ENCODE measurements around the gene HIP1. TPM values are rescaled to one million over a fixed set of nuclear protein-coding genes. Genes with fewer than 3 reads are reported as not detected.

HIP1 gene
- total and polyA plus RNA-seq, 9 of the 15 experiments (the other 6 are each of a cell fraction or from before 2014, with no cell fraction given), result 2.4 to 13.7 (median 9.5) TPM

DNA sequence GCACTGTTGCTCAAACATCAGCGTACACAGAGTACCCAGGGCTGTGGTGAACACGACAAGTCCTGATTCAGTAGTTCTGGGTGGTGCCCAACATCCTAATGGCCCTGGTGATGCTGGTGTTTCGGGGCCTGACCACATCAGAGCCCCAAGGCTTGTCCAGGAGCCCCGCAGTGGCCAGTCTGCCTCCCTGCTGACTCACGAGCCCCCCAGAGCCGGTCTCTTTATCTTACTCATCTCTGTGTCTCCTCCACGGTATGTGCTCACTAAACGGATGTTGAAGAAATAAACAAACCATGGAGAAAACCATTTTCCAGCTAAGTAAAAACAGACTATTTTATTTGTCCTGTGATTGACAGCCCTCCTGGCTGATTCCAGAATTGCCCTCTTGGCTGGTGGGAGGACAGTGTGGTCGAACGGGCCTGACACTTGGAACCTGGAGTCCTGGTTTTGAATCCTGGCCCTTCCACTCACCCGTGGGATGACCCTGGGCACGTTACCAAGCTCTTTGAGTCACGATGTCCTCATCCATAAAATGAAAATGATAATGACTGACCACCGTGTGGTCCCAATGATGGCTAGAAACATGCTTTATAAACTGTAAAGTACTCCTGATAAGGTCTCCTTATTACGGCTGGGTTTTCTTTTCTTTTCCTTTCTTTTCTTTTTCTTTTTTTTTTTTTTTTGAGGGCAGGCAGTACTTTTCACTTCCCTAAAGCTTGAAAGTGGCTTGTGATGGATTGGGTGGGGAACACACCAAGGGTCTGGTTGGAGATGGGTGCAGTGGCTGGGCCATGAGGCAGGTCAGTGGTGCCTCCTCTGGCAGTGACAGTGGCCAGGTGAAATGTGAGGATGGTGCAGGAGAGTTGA lies 5.7 kb downstream of the HIP1 start (continued):
- TF ChIP-seq, protein P1, sequence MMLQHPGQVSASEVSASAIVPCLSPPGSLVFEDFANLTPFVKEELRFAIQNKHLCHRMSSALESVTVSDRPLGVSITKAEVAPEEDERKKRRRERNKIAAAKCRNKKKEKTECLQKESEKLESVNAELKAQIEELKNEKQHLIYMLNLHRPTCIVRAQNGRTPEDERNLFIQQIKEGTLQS (IDR thresholded peaks at IDR 0.05), result peak; percentile 64
- TF ChIP-seq, protein P1 (CRISPR knock-in tag; conservative IDR thresholded peaks at IDR 0.05), result no peak
- TF ChIP-seq, protein P2, sequence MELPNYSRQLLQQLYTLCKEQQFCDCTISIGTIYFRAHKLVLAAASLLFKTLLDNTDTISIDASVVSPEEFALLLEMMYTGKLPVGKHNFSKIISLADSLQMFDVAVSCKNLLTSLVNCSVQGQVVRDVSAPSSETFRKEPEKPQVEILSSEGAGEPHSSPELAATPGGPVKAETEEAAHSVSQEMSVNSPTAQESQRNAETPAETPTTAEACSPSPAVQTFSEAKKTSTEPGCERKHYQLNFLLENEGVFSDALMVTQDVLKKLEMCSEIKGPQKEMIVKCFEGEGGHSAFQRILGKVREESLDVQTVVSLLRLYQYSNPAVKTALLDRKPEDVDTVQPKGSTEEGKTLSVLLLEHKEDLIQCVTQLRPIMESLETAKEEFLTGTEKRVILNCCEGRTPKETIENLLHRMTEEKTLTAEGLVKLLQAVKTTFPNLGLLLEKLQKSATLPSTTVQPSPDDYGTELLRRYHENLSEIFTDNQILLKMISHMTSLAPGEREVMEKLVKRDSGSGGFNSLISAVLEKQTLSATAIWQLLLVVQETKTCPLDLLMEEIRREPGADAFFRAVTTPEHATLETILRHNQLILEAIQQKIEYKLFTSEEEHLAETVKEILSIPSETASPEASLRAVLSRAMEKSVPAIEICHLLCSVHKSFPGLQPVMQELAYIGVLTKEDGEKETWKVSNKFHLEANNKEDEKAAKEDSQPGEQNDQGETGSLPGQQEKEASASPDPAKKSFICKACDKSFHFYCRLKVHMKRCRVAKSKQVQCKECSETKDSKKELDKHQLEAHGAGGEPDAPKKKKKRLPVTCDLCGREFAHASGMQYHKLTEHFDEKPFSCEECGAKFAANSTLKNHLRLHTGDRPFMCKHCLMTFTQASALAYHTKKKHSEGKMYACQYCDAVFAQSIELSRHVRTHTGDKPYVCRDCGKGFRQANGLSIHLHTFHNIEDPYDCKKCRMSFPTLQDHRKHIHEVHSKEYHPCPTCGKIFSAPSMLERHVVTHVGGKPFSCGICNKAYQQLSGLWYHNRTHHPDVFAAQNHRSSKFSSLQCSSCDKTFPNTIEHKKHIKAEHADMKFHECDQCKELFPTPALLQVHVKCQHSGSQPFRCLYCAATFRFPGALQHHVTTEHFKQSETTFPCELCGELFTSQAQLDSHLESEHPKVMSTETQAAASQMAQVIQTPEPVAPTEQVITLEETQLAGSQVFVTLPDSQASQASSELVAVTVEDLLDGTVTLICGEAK (IDR thresholded peaks at IDR 0.05), result 0 out of 2 replicates have a peak, but pooled peaks have one; percentile 35
- TF ChIP-seq, protein P2 (CRISPR knock-in tag; IDR thresholded peaks at IDR 0.05), result no peak
- TF ChIP-seq, protein P3, sequence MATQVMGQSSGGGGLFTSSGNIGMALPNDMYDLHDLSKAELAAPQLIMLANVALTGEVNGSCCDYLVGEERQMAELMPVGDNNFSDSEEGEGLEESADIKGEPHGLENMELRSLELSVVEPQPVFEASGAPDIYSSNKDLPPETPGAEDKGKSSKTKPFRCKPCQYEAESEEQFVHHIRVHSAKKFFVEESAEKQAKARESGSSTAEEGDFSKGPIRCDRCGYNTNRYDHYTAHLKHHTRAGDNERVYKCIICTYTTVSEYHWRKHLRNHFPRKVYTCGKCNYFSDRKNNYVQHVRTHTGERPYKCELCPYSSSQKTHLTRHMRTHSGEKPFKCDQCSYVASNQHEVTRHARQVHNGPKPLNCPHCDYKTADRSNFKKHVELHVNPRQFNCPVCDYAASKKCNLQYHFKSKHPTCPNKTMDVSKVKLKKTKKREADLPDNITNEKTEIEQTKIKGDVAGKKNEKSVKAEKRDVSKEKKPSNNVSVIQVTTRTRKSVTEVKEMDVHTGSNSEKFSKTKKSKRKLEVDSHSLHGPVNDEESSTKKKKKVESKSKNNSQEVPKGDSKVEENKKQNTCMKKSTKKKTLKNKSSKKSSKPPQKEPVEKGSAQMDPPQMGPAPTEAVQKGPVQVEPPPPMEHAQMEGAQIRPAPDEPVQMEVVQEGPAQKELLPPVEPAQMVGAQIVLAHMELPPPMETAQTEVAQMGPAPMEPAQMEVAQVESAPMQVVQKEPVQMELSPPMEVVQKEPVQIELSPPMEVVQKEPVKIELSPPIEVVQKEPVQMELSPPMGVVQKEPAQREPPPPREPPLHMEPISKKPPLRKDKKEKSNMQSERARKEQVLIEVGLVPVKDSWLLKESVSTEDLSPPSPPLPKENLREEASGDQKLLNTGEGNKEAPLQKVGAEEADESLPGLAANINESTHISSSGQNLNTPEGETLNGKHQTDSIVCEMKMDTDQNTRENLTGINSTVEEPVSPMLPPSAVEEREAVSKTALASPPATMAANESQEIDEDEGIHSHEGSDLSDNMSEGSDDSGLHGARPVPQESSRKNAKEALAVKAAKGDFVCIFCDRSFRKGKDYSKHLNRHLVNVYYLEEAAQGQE (IDR thresholded peaks at IDR 0.05; ENCODE audit: borderline replicate concordance), result 0 out of 2 replicates have a peak, but pooled peaks have one; percentile 13
- TF ChIP-seq, protein P3 (CRISPR knock-in tag; IDR thresholded peaks at IDR 0.05; ENCODE audit: low read depth), result no peak
- TF ChIP-seq HDGF (IDR thresholded peaks at IDR 0.05) (peak; percentile 76; the same call in 1 of the 2 replicates), HDAC1 (IDR thresholded peaks at IDR 0.05) (peak in 1 of 2 experiments; percentile 7; a peak in 1 of 4 replicates)
